HG03520 (cell line): ENCODE data around the gene PDIA4.
"Not testable (repeated sequence)": the region's sequence is repeated elsewhere in the genome, so short reads cannot be mapped to it uniquely, and the experiment has no call there.

ENCODE experiments used
- ATAC-seq: cut with Tn5 transposase; IDR thresholded peaks from one replicate; pipeline ENCODE4 v1.9.1; 2021; ENCODE audit warnings: mild to moderate bottlenecking, moderate library complexity; ENCODE audit not compliant: unreplicated experiment

Gene PDIA4, protein sequence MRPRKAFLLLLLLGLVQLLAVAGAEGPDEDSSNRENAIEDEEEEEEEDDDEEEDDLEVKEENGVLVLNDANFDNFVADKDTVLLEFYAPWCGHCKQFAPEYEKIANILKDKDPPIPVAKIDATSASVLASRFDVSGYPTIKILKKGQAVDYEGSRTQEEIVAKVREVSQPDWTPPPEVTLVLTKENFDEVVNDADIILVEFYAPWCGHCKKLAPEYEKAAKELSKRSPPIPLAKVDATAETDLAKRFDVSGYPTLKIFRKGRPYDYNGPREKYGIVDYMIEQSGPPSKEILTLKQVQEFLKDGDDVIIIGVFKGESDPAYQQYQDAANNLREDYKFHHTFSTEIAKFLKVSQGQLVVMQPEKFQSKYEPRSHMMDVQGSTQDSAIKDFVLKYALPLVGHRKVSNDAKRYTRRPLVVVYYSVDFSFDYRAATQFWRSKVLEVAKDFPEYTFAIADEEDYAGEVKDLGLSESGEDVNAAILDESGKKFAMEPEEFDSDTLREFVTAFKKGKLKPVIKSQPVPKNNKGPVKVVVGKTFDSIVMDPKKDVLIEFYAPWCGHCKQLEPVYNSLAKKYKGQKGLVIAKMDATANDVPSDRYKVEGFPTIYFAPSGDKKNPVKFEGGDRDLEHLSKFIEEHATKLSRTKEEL

DNA sequence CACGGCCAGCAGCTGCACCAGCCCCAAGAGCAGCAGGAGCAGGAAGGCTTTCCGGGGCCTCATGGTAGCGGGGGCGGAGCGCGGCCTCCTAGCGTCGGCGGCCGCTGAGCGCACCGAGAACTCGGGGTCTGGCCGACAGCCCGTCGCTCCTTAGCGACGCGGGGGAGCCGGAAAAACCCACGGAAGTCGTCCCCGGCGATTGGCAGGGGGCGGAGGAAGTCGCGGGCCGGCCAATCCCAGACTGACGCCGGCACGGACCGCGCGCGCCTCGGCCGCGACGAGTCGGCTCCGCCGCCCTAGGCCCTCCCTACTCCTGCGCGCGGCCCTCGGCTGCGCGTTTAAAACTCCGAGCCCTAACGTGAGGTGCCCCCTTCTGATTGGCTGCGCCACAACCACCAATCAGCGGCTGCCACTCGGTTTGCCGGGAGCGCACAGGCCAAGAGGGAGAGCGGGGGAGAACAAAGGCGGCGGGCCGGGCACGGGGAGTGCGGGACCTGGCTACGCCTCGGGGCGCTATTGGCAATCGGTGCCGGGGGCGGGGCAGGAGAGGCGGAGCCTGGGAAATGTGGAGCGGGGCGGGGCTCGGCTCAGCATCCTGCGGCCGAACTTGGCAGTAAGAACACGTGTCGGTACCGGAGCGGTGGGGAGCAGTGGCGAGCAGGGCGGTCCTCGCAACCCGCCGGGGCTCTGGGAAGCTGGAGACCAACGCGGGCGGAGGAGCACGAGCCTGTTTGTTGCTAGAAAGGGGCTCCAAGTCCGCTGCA is at the start of gene PDIA4:
PDIA4 (minus strand) TSS at position 160 of the 764 bp plus-strand sequence; CDS start at position 63, 97 bp downstream.
- ATAC-seq: peak; percentile 84

DNA sequence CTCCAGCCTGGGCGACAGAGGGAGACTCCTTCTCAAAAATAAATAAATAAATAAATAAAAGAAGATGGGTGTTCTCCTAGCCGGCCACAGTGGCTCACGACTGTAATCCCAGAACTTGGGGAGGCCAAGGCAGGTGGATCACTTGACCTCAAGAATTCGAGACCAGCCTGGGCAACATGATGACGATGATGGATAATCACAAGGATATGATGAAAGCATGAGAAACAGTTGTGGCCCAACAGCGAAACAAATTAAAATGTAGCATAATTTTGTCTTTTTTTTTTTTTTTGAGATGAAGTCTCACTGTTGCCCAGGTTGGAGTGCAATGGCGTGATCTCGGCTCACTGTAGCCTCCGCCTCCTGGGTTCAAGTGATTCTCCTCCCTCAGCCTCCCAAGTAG is 49.3 kb upstream of the PDIA4 start:
- ATAC-seq: no peak

DNA sequence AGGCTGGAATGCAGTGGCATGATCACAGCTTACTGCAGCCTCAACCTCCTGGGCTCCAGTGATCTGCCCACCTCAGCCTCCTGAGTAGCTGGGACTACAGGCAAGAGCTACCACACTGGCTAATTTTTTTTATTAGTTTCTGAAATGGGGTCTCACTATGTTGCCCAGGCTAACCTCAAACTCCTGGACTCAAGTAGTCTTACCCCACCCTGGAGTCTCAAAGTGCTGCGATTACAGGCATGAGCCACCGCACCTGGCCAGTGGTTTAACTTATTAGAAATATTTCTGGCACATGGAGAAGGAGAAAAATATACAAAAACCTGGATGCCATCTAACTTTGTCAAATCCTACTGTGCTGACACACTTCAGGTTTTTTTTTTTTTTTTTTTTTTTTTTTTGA is 47.0 kb upstream of the PDIA4 start:
- ATAC-seq: no peak

DNA sequence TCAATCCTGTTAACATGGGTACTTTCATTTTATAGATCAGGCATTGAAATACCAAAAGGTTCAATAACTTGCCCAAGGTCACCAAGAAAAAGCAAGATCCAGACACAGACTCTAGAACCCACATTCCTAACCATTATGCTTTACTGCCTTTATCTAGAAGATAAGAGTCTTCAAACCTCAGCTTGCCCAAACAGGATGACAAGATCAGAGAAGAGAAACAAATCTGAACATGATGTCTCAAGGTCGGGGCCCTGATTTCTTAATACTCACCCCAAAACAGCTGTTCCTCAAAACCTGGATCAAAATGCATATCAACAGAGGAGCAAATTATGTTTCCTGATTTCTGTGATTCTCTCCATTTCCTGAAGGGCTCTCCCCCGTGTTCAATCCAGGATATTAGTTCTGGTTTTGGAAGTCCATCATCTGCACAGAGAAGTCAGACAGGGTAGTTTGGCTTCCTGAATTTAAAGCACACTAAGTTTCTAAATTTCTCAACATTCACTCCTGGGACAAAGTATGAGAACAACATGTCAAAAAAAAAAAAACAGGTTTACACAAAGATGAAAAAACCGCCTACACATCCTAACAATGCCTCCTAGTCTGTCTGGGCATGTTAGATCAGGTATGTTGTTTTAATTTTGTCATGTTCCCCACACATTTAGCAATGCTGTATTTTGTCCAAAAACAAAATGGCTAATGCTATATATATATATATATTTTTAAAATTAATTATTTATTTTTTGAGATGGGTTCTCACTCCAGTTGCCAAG is 46.0 kb upstream of the PDIA4 start:
- no peak for ATAC-seq

DNA sequence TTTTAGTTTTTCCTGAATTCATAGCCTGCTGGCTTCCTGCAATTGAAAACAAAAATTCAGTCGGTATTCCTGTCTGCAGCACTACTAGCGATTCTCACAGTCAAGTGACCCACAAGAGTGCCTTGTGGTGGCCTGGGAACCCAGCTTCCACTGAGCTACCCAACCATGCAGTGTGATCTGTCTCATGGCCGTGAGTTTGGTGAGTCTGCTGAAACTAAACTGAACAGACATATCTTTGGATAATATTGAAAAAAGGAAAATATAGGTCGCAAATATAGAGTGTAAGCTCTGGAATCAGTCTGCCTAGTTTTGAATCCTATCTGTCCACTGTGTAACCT is 44.1 kb upstream of the PDIA4 start:
- ATAC-seq: no peak

DNA sequence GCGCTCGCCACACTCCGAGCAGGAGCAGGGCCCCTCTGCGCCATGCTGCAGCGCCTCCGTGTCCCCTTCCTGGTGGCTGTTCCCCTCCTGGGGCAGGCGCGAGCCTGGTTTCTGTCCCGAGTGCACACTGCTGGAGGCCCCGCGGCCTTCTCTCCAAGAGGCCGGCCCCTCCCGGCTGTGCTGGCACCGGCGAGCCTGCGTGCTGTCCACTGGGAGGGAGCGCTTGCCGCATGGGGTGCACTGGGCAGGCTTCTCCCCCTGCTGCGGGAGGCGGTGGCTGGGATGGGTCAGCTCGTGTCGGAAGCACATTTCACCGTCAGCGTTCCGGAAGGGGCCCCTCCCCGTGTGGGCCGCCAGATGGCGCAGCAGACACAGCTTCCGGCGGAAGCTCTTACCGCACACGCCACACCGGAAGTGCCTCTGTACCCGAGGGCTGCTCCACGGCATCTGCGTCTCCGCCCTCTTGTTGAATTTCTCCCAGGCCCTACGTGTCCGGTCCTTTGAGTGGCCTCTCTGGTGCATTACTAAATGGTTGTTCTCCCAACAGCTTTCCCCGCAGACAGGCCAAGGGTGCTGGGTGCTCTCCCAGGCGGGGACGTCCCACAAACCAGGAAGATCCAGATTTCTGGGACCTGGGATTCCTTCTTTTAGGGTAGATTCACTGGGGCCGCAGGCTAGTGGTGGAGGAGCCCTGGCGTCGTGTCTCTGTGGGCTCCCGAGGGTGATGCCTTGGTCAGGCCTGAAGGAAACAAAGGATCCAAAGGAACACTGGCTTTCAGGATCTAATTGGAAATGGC is 43.5 kb upstream of the PDIA4 start:
- ATAC-seq: no peak

DNA sequence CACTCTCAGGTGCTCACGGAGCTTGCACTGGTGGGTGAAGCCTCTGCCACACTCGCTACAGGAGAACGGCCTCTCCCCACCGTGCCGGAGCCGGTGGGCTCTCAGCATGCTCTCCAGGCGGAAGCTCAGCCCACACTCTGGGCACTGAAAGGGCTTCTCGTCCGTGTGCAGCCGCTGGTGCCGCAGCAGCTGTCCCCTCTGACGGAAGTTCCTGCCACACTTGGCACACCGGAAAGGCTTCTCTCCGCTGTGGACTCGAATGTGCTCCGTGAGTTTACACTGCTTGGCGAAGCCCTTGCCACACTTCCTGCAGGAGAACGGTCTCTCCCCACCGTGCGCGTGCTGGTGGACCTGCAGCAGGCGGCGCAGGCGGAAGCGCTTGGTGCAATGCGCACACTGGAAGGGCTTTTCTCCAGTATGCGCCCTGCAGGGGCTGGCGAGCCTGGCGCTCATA is 42.9 kb upstream of the PDIA4 start:
- ATAC-seq: no peak

DNA sequence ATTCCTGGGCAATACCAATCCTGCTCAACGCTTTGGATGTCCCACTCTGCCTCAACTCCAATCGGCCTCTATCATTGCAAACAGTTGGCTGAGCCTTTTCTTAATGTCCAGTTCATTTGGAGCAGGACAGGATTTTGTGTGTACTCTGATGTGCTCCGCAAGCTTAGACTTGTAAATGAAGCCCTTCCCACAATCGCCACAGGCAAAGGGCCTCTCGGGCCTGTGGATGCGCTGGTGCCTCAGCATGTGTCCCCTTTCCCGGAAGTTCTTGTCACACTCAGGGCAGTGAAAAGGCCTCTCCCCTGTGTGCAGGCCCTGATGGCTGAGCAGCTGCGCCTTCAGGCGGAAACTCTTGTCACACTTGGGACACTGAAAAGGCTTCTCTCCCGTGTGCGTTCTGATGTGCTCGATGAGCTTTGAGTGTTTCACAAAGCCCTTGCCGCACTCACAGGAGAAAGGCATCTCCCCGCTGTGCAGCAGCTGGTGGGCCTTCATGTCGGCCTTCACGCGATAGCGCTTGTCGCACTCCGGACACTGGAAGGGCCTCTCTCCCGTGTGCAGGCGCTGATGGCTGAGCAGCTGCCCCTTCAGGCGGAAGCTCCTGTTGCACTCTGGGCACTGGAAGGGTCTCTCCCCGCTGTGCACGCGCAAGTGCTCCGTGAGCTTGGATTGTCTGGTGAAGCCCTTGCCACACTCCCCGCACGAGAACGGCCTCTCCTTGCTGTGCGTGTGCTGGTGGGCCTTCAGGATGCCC is 42.2 kb upstream of the PDIA4 start:
- ATAC-seq: no peak

DNA sequence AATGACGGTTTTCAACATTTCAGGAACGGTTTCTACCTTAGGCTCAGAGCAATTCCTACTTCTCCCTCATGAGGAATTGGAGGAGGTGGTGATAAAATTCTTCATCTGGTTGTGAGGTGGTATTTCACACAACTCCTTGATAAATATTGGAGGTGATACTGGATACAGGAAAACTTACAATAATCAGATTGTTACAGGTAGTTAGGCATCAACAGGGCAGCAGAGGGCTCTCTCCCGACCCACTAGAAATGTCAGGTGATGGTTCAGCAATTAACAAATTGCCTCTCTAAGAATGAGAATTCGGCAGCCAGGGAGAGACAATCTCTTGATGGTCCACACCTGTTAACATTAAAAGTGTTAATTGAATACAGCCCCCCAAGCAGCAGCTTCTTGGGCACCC is 39.6 kb upstream of the PDIA4 start:
- ATAC-seq: no peak

DNA sequence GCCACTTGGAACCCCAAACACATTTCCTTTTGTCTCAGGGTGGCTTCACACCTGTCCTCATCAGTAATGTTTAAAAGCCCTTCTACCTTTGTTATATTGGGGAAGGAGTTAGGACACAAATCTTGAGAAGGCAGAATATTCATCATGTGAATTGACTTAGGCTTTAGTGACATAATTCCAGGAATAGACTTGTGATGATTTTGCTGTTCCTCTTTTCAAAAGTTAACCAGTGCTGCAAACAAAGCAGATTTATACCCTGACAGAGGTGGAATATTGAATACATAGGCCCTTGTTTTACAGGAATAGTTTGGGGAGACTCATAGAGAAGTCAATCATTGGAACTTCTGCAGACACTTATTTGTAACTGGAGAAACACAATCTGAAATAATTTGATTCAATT is 35.2 kb upstream of the PDIA4 start:
- ATAC-seq: no peak

DNA sequence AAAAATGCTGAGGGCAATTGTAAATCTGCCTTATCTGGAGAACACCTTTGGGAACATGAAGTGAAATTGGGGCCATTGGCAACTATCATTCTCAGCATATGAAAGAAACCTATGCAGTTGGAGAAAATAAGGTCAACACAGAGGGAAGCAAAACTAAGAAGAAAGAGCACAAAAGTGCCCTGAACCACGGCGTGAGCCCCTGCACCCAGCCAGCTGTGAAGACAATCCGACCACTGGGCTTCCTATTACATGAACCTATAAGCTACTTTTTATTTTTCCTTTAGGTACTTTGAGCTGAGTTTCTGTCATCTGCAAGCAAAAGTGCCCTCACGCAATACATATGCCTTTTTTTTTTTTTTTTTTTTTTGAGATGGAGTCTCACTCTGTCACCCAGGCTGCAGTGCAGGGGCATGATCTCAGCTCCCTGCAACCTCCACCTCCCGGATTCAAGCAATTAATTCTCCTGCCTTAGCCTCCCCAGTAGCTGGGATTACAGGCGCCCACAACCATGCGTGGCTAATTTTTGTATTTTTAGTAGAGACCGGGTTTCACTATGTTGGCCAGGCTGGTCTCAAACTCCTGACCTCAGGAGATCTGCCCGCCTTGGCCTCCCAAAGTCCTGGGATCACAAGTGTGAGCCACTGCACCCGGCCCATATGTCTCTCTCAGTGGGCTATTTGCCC is 34.1 kb upstream of the PDIA4 start:
- ATAC-seq: not testable (repeated sequence)

DNA sequence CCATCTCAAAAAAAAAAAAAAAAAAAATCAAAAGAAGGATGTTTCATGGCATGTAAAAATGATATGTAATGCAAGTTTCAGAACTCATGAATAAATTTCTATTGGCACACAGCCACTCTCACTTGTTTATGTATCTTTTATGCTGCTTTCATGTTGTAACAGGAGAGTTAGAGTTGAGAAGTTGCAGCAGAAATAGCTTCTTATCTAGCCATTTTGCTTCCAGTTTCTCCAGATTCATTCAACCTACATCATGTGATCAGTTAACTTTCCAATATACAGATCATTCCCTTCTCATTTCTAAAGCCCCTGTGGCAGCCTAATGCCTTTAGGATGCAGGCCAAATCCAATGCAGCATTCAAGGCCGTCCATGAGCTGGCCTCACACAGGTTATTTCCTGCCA is 31.9 kb upstream of the PDIA4 start:
- ATAC-seq: no peak

DNA sequence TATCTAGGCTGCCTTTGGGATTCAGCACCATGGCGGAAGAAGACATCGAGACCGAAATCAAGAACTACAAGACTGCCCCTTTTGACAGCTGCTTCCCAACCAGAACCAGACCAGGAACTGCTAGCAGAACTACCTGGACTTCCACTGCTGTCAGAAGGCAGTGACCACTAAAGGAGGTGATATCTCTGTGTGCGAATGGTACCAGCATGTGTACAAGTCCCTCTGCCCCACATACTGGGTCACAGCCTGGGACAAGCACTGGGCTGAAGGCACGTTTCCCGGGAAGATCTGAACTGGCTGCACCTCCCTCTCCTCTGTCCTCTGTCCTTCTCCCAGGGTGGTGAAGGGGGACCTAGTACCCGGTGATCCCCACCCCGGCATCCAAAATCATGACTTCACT is 25.6 kb upstream of the PDIA4 start:
- no peak for ATAC-seq

DNA sequence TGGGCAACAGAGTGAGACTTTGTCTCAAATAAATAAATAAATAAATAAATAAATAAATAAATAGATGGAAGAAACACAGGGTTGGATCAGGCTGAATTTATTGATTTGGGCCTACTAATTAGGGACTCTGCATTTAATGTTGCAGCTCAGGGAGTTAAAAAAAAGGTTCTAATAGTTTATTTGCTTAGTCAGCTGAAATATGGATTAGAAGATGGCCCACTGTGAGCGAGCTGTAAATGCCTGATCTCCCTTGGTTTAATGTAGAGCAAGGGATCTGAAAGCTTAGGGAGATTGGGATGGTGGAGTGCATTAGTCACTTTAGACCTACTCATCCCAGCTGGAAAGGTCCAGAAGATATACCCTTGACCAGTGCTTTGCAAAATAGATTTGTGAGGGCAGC is 25.1 kb upstream of the PDIA4 start:
- ATAC-seq: no peak

DNA sequence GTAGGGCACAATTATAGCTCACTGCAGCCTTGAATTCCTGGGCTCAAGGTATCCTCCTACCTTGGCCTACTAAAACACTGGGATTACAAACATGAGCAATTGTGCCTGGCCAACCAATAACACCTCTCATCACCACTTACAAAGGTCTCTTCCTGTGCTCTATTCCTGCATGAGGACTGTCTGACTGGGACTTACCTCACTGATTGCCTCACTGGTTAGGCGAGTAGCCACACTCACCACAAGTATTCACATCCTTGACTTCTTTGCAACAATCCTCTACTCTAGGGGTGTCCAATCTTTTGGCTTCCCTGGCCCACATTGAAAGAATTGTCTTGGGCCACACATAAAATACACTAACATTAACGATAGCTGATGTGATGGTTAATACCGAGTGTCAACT is 22.6 kb upstream of the PDIA4 start:
- no peak for ATAC-seq

DNA sequence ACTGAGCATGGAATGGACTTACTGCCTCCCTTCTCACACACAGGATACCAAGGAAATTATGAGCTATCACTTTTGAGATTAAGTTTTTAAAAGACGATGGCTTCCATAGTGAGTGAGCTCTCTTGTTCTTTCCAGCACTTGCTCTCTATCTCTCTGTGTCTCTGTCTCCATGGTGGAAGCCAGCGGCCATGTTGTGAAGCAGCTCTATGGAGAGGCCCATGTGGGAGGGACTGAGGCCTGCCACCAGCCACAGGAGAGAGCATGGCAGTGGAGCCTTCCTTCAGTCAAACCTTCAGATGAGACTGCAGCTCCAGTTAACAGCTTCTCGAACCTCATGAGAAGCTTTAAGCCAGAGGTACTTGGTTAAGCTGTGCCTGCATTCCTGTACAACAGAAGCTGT is 20.5 kb upstream of the PDIA4 start:
- no peak for ATAC-seq

DNA sequence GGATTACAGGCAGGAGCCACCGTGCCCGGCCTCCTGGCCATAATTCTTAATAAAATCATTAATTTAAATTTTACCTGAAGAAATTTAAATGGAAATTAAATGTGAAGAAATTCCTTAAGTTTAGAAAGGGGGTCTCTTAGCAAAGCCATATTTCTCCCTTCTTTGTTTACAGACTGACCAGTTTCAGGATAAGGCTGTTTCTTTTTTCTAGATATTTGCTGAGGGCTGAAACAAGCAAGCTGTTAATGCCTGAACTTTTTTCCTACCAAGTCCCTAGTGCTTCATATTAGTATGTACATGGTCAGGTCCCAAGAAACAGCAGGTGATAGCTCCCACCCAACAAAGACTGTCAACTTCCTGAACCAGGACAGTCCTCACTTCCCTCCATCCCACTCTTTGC is 18.1 kb upstream of the PDIA4 start:
- no peak for ATAC-seq

DNA sequence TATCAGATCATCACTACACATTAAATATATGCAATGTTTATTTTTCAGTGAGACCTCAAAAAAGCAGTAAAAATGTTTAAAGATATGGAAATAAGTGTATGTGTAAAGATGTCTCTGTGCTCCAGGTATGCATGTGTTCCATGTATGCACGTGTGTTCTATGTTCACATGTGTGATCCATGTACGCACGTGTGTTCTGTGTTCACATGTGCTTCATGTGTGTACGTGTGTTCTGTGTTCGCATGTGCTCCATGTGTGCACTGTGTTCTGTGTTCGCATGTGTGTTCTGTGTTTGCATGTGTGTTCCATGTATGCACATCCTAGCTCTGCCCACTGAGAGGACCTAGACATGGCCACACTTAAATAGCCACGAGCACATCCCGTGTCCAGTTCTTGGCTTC is 15.6 kb upstream of the PDIA4 start:
- no peak for ATAC-seq

DNA sequence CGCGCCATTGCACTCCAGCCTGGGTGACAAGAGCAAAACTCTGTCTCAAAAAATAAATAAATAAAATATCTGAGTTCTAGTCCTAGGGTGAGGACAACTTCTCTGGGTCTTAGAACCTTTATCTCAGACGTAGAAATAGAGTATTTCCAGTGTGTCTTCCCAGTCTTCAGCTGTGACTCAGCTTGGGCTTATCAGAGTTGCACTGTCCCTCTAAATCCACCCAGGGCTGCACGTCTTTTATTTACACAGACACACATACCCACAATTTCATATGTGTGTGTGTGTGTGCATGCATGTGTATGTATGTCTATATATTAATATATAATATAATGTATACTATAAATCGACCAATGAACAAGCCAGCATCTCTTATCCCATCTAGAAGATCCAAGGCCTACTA is 13.0 kb upstream of the PDIA4 start:
- no peak for ATAC-seq
